HL-60 (cell line): Measurements from ENCODE around the gene POLR2M.
A peak's percentile ranks its signal among the peaks of the same experiment; 100 is the strongest.

Source experiments
- DNase-seq, 2 experiments: peaks; one replicate each; pipeline ENCODE4 v3.0.0-alpha.2; 2010 to 2020; ENCODE audit warnings: low read depth in 1 of 2, low spot score in 1 of 2
- H3K27ac ChIP-seq: fragments of 250-450 bp; sonication (Bioruptor Pico); replicated peaks from 2 replicates; pipeline ENCODE4 v1.5.1; 2020; ENCODE audit warnings: mild to moderate bottlenecking, moderate library complexity
- H3K27me3 ChIP-seq: fragments of 250-450 bp; sonication (Bioruptor Pico); 2 replicates; pipeline ENCODE4 v1.5.1; 2021; ENCODE audit warnings: mild to moderate bottlenecking, moderate library complexity; ENCODE audit not compliant: insufficient read depth, poor library complexity, severe bottlenecking
- H3K4me3 ChIP-seq: replicated peaks from 2 replicates; pipeline ENCODE4 v1.5.1; 2011; ENCODE audit warnings: mild to moderate bottlenecking, control low read depth, low read length; ENCODE audit not compliant: insufficient read depth
- CTCF ChIP-seq: IDR thresholded peaks from one replicate; pipeline ENCODE4 v1.5.1; 2011; ENCODE audit warnings: low read length, control low read depth, inconsistent platforms; ENCODE audit not compliant: insufficient read depth
- GABPA ChIP-seq: IDR thresholded peaks from 2 replicates; pipeline ENCODE4 v1.6.1; 2012; ENCODE audit warnings: low read depth
- POLR2AphosphoS5 ChIP-seq: IDR thresholded peaks from 2 replicates; pipeline ENCODE4 v1.6.1; 2012; ENCODE audit warnings: low read depth
- REST ChIP-seq: IDR thresholded peaks from 2 replicates; pipeline ENCODE4 v1.6.1; 2012; ENCODE audit warnings: low read depth; ENCODE audit not compliant: insufficient replicate concordance
- SPI1 ChIP-seq: IDR thresholded peaks from 2 replicates; pipeline ENCODE4 v1.6.1; 2012; ENCODE audit warnings: low read depth, mild to moderate bottlenecking, borderline replicate concordance

Gene POLR2M

GRCh38 chr15:57731530-57732103, 25.1 kb downstream of the POLR2M start:
- TF ChIP-seq GABPA = no peak
- TF ChIP-seq REST = no peak
- no peak for TF ChIP-seq CTCF
- TF ChIP-seq SPI1 = no peak
- TF ChIP-seq POLR2AphosphoS5 = no peak
- no peaks in the 10 kb centered on the region for H3K27me3 ChIP-seq
- no peak overlapping the region for H3K4me3 ChIP-seq
- no peak for DNase-seq
- H3K27ac ChIP-seq = no peak overlapping the region

- Histone ChIP-seq H3K4me3 (no peak overlapping the region), H3K27ac (no peak overlapping the region), H3K27me3 (no peaks in the 10 kb centered on the region)
- peak; percentile 29 to 36 for DNase-seq
- TF ChIP-seq SPI1 = no peak
- no peak for TF ChIP-seq POLR2AphosphoS5
- no peak for TF ChIP-seq GABPA
- TF ChIP-seq CTCF = peak; percentile 74
- no peak for TF ChIP-seq REST
Observed at GRCh38 chr15:57732526-57733331, 26.2 kb downstream of the POLR2M start.

GRCh38 chr15:57734860-57735259, 28.3 kb downstream of the POLR2M start:
- Histone ChIP-seq H3K27ac (no peak overlapping the region), H3K4me3 (no peak overlapping the region), H3K27me3 (no peaks in the 10 kb centered on the region)
- no peak for TF ChIP-seq REST
- no peak for TF ChIP-seq POLR2AphosphoS5
- TF ChIP-seq SPI1 = no peak
- TF ChIP-seq CTCF = no peak
- TF ChIP-seq GABPA = no peak
- DNase-seq = no peak
